SK-N-SH treated with all-trans-retinoic acid at 6 μM for 48 hours (cell line): ENCODE data around the gene SMNDC1.

Experiments
- ATAC-seq: fragments of 200-7000 bp; cut with Tn5 transposase; 3 replicates; pipeline ENCODE4 v1.9.1; 2020; ENCODE audit warnings: mild to moderate bottlenecking, moderate library complexity
- ARNTL ChIP-seq: fragments of 450-650 bp; formaldehyde crosslinking; IDR thresholded peaks from 2 replicates; pipeline ENCODE4 v1.5.0; 2020; ENCODE audit warnings: low read depth, mild to moderate bottlenecking, moderate library complexity, borderline replicate concordance
- BACH2 ChIP-seq: fragments of 250-450 bp; sonication (Bioruptor Pico); IDR thresholded peaks from 2 replicates; pipeline ENCODE4 v1.9.0; 2021; ENCODE audit warnings: mild to moderate bottlenecking, borderline replicate concordance
- CSDC2 ChIP-seq: fragments of 250-450 bp; sonication (Bioruptor Pico); IDR thresholded peaks from 2 replicates; pipeline ENCODE4 v1.5.0; 2020; ENCODE audit warnings: mild to moderate bottlenecking, moderate library complexity
- ESRRG ChIP-seq: fragments of 250-450 bp; sonication (Bioruptor Pico); IDR thresholded peaks from 2 replicates; pipeline ENCODE4 v1.6.1; 2021; ENCODE audit warnings: mild to moderate bottlenecking
- GLIS3 ChIP-seq: fragments of 250-450 bp; sonication (Bioruptor Pico); IDR thresholded peaks from 2 replicates; pipeline ENCODE4 v1.5.0; 2020; ENCODE audit warnings: mild to moderate bottlenecking, moderate library complexity
- ISL1 ChIP-seq: fragments of 250-450 bp; sonication (Bioruptor Pico); IDR thresholded peaks from 2 replicates; pipeline ENCODE4 v2.1.2; 2022; ENCODE audit warnings: mild to moderate bottlenecking, moderate library complexity
- OSR1 ChIP-seq: fragments of 250-450 bp; sonication (Bioruptor Pico); IDR thresholded peaks from 2 replicates; pipeline ENCODE4 v1.8.0; 2022; ENCODE audit warnings: moderate library complexity, mild to moderate bottlenecking, inconsistent platforms
- PPARA ChIP-seq: fragments of 250-450 bp; sonication (Bioruptor Pico); IDR thresholded peaks from 2 replicates; pipeline ENCODE4 v1.5.0; 2020; ENCODE audit warnings: mild to moderate bottlenecking, borderline replicate concordance
- RARB ChIP-seq: fragments of 250-450 bp; sonication (Bioruptor Pico); IDR thresholded peaks from 2 replicates; pipeline ENCODE4 v1.8.0; 2021; ENCODE audit warnings: mild to moderate bottlenecking, moderate library complexity
- SNAI2 ChIP-seq: fragments of 250-450 bp; sonication (Bioruptor Pico); IDR thresholded peaks from 2 replicates; pipeline ENCODE4 v1.5.0; 2020; ENCODE audit warnings: mild to moderate bottlenecking, moderate library complexity
- TCF4 ChIP-seq: fragments of 250-450 bp; sonication (Bioruptor Pico); IDR thresholded peaks from 2 replicates; pipeline ENCODE4 v1.8.0; 2021; ENCODE audit warnings: mild to moderate bottlenecking, moderate library complexity, borderline replicate concordance
- ZC3H10 ChIP-seq: fragments of 250-450 bp; sonication (Bioruptor Pico); IDR thresholded peaks from 2 replicates; pipeline ENCODE4 v1.5.1; 2021; ENCODE audit warnings: mild to moderate bottlenecking, moderate library complexity
- ZFP3 ChIP-seq: fragments of 250-450 bp; sonication (Bioruptor Pico); IDR thresholded peaks from 2 replicates; pipeline ENCODE4 v1.5.0; 2020; ENCODE audit warnings: mild to moderate bottlenecking, moderate library complexity
- ZFP30 ChIP-seq: fragments of 450-650 bp; formaldehyde crosslinking; IDR thresholded peaks from 2 replicates; pipeline ENCODE4 v1.5.0; 2022; ENCODE audit warnings: mild to moderate bottlenecking, moderate library complexity
- ZNF565 ChIP-seq: fragments of 450-650 bp; formaldehyde crosslinking; conservative IDR thresholded peaks from 2 replicates; pipeline ENCODE4 v1.5.0; 2020; ENCODE audit warnings: low read depth, mild to moderate bottlenecking, moderate library complexity
- ZNF70 ChIP-seq: fragments of 450-650 bp; formaldehyde crosslinking; IDR thresholded peaks from 2 replicates; pipeline ENCODE4 v1.5.0; 2020; ENCODE audit warnings: mild to moderate bottlenecking, moderate library complexity
- ZNF8 ChIP-seq: fragments of 450-650 bp; formaldehyde crosslinking; IDR thresholded peaks from 2 replicates; pipeline ENCODE4 v1.5.0; 2020; ENCODE audit warnings: mild to moderate bottlenecking, moderate library complexity
- TF ChIP-seq, protein P1 (sequence below): fragments of 250-450 bp; sonication (Bioruptor Pico); IDR thresholded peaks from 2 replicates; pipeline ENCODE4 v1.5.1; 2020; ENCODE audit warnings: low read depth, mild to moderate bottlenecking, moderate library complexity
- TF ChIP-seq, protein P2 (sequence below): fragments of 250-450 bp; sonication (Bioruptor Pico); IDR thresholded peaks from 2 replicates; pipeline ENCODE4 v1.8.0; 2021; ENCODE audit warnings: low read depth, mild to moderate bottlenecking, moderate library complexity, borderline replicate concordance
- TF ChIP-seq, protein P3 (sequence below): fragments of 250-450 bp; sonication (Bioruptor Pico); IDR thresholded peaks from 2 replicates; pipeline ENCODE4 v1.5.0; 2020; ENCODE audit warnings: mild to moderate bottlenecking, moderate library complexity
- TF ChIP-seq, protein P4 (sequence below): fragments of 250-450 bp; sonication (Bioruptor Pico); IDR thresholded peaks from 2 replicates; pipeline ENCODE4 v1.5.1; 2021; ENCODE audit warnings: mild to moderate bottlenecking, moderate library complexity

SMNDC1 gene

DNA sequence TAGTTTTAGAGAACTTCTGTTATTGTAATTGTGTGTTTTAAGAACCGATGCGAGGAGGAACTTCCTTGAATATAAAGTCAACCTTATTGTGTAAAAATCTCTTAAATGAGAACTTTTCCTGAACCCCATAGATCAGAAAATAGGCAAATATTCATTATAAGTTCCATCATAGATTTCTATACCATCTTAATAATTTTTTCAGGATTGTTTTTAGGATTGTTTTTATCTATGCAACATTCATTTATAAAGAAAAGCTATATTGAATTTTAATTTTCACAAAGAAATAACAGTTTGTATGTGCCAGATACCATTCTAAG is 1.7 kb upstream of the SMNDC1 start (continued):
- no peak for TF ChIP-seq ESRRG (CRISPR knock-in tag)
- TF ChIP-seq ISL1: no peak
- no peak for TF ChIP-seq ZC3H10 (CRISPR knock-in tag)
- TF ChIP-seq, protein P1, sequence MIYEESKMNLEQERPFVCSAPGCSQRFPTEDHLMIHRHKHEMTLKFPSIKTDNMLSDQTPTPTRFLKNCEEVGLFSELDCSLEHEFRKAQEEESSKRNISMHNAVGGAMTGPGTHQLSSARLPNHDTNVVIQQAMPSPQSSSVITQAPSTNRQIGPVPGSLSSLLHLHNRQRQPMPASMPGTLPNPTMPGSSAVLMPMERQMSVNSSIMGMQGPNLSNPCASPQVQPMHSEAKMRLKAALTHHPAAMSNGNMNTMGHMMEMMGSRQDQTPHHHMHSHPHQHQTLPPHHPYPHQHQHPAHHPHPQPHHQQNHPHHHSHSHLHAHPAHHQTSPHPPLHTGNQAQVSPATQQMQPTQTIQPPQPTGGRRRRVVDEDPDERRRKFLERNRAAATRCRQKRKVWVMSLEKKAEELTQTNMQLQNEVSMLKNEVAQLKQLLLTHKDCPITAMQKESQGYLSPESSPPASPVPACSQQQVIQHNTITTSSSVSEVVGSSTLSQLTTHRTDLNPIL (CRISPR knock-in tag): no peak
- no peak for TF ChIP-seq ZFP30 (CRISPR knock-in tag)
- TF ChIP-seq GLIS3: no peak

DNA sequence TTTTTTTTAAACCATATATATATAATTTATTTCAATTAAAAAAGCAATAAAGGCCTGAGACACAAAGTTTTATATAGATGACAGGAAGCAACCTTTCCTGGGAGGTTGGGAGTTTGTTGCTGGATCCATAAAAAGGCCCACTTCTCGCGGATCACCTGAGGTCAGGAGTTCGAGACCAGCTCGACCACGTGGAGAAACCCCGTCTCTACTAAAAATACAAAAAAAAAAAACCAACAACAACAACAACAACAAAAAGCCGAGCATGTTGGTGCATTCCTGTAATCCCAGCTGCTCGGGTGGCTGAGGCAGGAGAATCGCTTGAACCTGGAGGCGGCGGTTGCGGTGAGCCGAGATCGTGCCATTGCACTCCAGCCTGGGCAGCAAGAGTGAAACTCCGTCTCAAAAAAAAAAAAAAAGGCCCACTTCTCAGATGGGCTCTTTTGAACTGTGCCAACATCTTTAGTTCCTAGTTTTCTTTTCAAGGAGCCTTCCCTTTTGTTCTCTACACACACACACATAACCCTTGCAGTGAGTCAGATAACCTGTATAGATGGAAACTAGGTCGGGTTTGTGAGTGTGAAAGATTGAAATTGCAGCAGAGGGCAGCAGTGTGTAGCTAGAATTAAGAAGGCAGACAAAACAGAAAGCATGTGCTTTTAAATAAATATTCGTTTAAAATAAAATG is 1.2 kb upstream of the SMNDC1 start:
- peak; percentile 61 for ATAC-seq
- no peak for TF ChIP-seq ISL1
- no peak for TF ChIP-seq ZNF70
- no peak for TF ChIP-seq TCF4 (CRISPR knock-in tag)
- TF ChIP-seq SNAI2: no peak
- no peak for TF ChIP-seq ZFP30 (CRISPR knock-in tag)
- TF ChIP-seq ZNF8 (CRISPR knock-in tag): no peak
- TF ChIP-seq, protein P1 (CRISPR knock-in tag): no peak
- TF ChIP-seq ESRRG (CRISPR knock-in tag): no peak
- no peak for TF ChIP-seq ZNF565 (CRISPR knock-in tag)
- TF ChIP-seq RARB (CRISPR knock-in tag): no peak
- TF ChIP-seq OSR1 (CRISPR knock-in tag): no peak
- TF ChIP-seq, protein P2, sequence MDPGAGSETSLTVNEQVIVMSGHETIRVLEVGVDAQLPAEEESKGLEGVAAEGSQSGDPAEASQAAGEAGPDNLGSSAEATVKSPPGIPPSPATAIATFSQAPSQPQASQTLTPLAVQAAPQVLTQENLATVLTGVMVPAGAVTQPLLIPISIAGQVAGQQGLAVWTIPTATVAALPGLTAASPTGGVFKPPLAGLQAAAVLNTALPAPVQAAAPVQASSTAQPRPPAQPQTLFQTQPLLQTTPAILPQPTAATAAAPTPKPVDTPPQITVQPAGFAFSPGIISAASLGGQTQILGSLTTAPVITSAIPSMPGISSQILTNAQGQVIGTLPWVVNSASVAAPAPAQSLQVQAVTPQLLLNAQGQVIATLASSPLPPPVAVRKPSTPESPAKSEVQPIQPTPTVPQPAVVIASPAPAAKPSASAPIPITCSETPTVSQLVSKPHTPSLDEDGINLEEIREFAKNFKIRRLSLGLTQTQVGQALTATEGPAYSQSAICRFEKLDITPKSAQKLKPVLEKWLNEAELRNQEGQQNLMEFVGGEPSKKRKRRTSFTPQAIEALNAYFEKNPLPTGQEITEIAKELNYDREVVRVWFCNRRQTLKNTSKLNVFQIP (CRISPR knock-in tag): no peak
- no peak for TF ChIP-seq ZFP3 (CRISPR knock-in tag)

DNA sequence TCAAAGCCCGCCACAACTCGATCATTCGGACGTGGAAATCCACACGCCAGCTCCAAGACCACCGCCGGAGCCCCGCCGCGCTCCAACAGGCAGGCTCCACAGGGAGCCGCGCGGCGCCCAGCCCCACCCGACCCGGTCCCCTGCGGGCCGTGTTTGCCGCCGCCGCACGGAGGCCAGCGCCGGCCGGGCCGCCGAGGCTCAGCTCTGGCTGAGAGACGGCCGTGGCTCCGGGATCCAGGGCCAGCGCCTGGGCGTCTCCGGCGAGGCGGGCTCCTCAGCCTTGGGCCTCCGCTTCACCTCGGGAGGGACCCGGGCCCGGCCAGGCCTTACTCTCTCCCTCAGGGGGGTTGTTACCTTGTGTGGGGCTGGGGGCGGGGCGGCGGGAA is 333 bp downstream of the SMNDC1 start:
- TF ChIP-seq ESRRG (CRISPR knock-in tag) (no peak), ZFP30 (CRISPR knock-in tag) (no peak), ISL1 (no peak), RARB (CRISPR knock-in tag) (no peak), ZNF565 (CRISPR knock-in tag) (no peak), BACH2 (no peak), ZFP3 (CRISPR knock-in tag) (no peak), ARNTL (no peak), PPARA (no peak), ZNF70 (no peak), CSDC2 (CRISPR knock-in tag) (no peak), GLIS3 (no peak), SNAI2 (no peak), TCF4 (CRISPR knock-in tag) (no peak)
- TF ChIP-seq, protein P3, sequence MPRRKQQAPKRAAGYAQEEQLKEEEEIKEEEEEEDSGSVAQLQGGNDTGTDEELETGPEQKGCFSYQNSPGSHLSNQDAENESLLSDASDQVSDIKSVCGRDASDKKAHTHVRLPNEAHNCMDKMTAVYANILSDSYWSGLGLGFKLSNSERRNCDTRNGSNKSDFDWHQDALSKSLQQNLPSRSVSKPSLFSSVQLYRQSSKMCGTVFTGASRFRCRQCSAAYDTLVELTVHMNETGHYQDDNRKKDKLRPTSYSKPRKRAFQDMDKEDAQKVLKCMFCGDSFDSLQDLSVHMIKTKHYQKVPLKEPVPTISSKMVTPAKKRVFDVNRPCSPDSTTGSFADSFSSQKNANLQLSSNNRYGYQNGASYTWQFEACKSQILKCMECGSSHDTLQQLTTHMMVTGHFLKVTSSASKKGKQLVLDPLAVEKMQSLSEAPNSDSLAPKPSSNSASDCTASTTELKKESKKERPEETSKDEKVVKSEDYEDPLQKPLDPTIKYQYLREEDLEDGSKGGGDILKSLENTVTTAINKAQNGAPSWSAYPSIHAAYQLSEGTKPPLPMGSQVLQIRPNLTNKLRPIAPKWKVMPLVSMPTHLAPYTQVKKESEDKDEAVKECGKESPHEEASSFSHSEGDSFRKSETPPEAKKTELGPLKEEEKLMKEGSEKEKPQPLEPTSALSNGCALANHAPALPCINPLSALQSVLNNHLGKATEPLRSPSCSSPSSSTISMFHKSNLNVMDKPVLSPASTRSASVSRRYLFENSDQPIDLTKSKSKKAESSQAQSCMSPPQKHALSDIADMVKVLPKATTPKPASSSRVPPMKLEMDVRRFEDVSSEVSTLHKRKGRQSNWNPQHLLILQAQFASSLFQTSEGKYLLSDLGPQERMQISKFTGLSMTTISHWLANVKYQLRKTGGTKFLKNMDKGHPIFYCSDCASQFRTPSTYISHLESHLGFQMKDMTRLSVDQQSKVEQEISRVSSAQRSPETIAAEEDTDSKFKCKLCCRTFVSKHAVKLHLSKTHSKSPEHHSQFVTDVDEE (CRISPR knock-in tag): no peak
- TF ChIP-seq, protein P1 (CRISPR knock-in tag): no peak
- TF ChIP-seq, protein P4, sequence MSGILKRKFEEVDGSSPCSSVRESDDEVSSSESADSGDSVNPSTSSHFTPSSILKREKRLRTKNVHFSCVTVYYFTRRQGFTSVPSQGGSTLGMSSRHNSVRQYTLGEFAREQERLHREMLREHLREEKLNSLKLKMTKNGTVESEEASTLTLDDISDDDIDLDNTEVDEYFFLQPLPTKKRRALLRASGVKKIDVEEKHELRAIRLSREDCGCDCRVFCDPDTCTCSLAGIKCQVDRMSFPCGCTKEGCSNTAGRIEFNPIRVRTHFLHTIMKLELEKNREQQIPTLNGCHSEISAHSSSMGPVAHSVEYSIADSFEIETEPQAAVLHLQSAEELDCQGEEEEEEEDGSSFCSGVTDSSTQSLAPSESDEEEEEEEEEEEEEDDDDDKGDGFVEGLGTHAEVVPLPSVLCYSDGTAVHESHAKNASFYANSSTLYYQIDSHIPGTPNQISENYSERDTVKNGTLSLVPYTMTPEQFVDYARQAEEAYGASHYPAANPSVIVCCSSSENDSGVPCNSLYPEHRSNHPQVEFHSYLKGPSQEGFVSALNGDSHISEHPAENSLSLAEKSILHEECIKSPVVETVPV: no peak

More for the DNA sequence above, 333 bp downstream of the SMNDC1 start:
- ATAC-seq: peak; percentile 71
